Nephron progenitor cell (in vitro differentiated cells): ENCODE measurements around the gene HSH2D.

Experiments
- DNase-seq: peaks from one replicate; pipeline ENCODE4 v3.0.0; 2021
- H3K27ac Mint-ChIP-seq: 2 replicates; pipeline ENCODE4 v1.8.0; 2021; ENCODE audit warnings: mild to moderate bottlenecking, moderate library complexity, mixed read lengths
- H3K27me3 Mint-ChIP-seq: 2 replicates; pipeline ENCODE4 v1.8.0; 2021; ENCODE audit warnings: mild to moderate bottlenecking, low read depth, mixed read lengths; ENCODE audit not compliant: poor library complexity
- H3K36me3 Mint-ChIP-seq: 2 replicates; pipeline ENCODE4 v1.8.0; 2021; ENCODE audit warnings: low read depth, mixed read lengths
- H3K4me1 Mint-ChIP-seq: 2 replicates; pipeline ENCODE4 v1.8.0; 2021; ENCODE audit warnings: mixed read lengths
- H3K4me3 Mint-ChIP-seq: 2 replicates; pipeline ENCODE4 v1.8.0; 2021; ENCODE audit warnings: mild to moderate bottlenecking, moderate library complexity, mixed read lengths
- H3K9me3 Mint-ChIP-seq: 2 replicates; pipeline ENCODE4 v1.8.0; 2021; ENCODE audit warnings: mild to moderate bottlenecking, moderate library complexity, mixed read lengths
- TF ChIP-seq, protein P1 (sequence below): fragments of 200-600 bp; sonication (generic); IDR thresholded peaks from 2 replicates; pipeline ENCODE4 v1.5.0; 2021; ENCODE audit warnings: antibody characterized with exemption

HSH2D gene

DNA sequence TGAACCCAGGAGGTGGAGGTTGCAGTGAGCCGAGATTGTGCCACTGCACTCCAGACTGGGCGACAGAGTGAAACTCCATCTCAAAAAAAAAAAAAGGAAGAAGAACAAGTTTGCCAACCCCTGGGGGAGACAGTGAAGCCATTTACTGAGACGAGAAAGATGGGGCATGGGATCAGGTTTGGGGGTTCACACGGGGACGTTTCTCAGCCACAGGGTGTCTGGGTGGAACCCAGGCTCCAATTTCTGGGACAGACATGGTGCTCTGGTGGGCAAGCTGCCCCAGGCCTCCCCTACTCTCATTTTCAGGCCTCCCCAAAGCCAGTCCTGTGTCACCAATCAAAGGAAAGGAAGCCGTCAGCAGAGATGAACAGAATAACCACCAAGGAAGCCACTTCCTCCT is 13.4 kb downstream of the HSH2D start:
- Mint-ChIP-seq H3K27me3 (peaks cover 21% of the 10 kb centered on the region), H3K4me1 (no peaks in the 10 kb centered on the region), H3K9me3 (no peaks in the 10 kb centered on the region), H3K27ac (no peak overlapping the region), H3K4me3 (no peak overlapping the region), H3K36me3 (no peaks in the 10 kb centered on the region)
- no peak for DNase-seq
- TF ChIP-seq, protein P1, sequence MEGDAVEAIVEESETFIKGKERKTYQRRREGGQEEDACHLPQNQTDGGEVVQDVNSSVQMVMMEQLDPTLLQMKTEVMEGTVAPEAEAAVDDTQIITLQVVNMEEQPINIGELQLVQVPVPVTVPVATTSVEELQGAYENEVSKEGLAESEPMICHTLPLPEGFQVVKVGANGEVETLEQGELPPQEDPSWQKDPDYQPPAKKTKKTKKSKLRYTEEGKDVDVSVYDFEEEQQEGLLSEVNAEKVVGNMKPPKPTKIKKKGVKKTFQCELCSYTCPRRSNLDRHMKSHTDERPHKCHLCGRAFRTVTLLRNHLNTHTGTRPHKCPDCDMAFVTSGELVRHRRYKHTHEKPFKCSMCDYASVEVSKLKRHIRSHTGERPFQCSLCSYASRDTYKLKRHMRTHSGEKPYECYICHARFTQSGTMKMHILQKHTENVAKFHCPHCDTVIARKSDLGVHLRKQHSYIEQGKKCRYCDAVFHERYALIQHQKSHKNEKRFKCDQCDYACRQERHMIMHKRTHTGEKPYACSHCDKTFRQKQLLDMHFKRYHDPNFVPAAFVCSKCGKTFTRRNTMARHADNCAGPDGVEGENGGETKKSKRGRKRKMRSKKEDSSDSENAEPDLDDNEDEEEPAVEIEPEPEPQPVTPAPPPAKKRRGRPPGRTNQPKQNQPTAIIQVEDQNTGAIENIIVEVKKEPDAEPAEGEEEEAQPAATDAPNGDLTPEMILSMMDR: no peak

DNA sequence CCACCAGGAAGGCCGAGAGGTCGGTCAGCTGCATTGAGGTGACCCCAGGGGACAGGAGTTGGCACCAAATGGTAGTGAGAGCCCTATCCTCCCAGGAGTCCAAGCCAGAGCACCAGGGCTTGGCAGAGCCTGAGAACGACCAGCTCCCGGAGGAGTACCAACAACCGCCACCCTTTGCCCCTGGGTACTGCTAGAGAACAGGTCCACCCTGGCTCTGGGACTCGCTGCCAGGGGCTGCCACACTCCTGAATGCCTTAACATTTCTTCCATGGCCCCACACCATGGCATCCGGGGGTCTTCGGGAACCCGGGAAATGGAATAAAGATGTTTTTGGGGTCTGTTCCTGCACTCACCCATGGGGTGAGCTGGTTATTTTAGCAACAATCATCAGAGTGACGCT is 14.1 kb downstream of the HSH2D start:
- H3K27me3 Mint-ChIP-seq: peaks cover 23% of the 10 kb centered on the region
- no peaks in the 10 kb centered on the region for H3K9me3 Mint-ChIP-seq
- DNase-seq: no peak
- no peak overlapping the region for H3K27ac Mint-ChIP-seq
- H3K4me3 Mint-ChIP-seq: no peak overlapping the region
- TF ChIP-seq, protein P1: no peak
- no peaks in the 10 kb centered on the region for H3K4me1 Mint-ChIP-seq
- H3K36me3 Mint-ChIP-seq: no peaks in the 10 kb centered on the region

DNA sequence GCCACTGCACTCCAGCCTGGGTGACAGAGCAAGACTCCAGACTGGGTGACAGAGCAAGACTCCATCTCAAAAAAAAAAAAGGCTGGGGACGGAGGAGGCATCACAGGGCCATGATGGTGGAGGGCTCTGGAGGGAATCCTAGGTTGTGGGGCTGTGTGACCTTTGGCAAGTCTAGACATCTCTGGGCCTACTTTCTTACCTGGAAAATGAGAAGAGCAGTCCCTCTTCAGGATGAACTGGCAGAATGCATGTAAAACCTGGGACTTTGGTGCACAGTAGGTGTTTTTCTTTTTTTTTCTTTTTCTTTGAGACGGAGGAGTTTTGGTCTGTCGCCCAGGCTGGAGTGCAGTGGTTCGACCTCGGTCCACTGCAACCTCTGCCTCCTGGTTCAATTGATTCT is 16.2 kb downstream of the HSH2D start:
- Mint-ChIP-seq H3K27me3 (peaks cover 24% of the 10 kb centered on the region), H3K27ac (no peak overlapping the region), H3K36me3 (no peaks in the 10 kb centered on the region), H3K9me3 (no peaks in the 10 kb centered on the region), H3K4me1 (no peaks in the 10 kb centered on the region), H3K4me3 (no peak overlapping the region)
- DNase-seq: no peak
- TF ChIP-seq, protein P1: no peak

DNA sequence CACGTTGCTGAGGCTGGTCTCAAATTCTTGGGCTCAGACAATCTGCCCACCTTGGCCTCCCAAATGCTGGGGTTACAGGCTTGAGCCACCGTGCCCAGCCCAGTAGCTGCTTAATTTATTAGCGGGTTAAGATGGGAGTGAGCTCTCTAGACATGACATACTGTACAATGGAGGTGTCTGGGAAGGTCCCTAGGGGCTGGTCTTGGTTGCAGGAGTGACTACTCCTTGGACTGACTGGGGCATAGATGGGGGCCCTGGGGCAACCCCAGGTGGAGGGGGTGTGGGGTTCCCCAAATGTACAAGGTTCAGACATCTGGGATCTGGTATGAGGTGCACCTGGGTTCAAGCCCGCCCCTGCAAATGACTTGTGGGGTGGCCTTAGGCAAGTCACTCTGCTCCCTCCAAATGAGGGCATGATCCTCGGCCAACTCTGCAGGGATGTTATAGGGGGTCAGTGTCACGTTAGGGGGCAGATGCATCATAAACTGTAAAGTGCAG is 17.0 kb downstream of the HSH2D start:
- H3K27me3 Mint-ChIP-seq: peaks cover 22% of the 10 kb centered on the region
- H3K27ac Mint-ChIP-seq: no peak overlapping the region
- no peaks in the 10 kb centered on the region for H3K9me3 Mint-ChIP-seq
- TF ChIP-seq, protein P1: no peak
- H3K36me3 Mint-ChIP-seq: no peaks in the 10 kb centered on the region
- no peak for DNase-seq
- no peaks in the 10 kb centered on the region for H3K4me1 Mint-ChIP-seq
- no peak overlapping the region for H3K4me3 Mint-ChIP-seq

DNA sequence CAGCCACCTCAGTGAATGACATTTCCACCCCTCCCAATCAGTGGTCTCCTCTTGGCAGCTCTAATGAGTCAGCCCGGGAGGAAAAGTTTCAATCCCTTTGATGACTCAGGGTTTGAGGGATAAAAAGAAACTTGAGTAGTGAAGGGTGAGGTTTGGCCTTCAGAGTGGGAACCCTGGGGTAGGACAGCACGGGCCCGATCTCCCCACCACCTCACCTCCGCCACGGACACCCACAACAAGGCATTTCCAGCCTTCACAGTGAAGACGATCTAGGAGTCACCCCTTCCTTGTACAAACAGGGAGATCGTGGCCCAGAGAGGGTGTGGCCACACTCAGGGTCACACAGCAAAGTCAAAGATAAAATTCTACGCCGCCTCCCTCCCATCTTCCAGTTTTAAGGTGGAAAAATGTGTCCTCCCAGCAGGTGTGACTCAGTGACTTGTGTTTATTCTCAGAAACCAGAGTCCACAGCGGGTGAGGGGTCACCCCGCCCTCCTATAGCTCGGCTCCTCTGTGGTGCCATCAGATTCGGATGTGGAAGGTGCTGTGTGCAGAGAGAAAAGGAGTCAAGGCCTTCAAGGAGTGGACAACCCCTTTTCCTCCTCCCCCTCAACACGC is 17.6 kb downstream of the HSH2D start:
- Mint-ChIP-seq H3K4me3 (no peak overlapping the region), H3K9me3 (no peaks in the 10 kb centered on the region), H3K36me3 (no peaks in the 10 kb centered on the region), H3K27me3 (peaks cover 22% of the 10 kb centered on the region), H3K4me1 (no peaks in the 10 kb centered on the region), H3K27ac (peak overlapping the region; percentile 42)
- no peak for DNase-seq
- TF ChIP-seq, protein P1: no peak

DNA sequence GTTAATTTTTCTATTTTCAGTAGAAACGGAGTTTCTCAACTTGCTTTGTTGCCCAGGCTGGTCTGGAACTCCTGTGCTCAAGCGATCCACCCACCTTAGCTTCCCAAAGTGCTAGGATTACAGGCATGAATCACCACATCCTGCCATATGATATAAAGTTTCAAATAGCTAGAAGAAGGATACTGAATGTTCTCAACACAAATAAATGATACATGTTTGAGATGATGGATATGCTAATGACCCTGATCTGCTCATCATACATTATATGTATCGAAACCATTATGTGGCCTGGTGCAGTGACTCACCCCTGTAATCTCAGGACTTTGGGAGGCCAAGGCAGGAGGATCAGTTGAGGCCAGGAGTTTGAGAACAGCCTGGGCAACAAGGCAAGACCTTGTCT is 18.4 kb downstream of the HSH2D start:
- H3K27ac Mint-ChIP-seq: no peak overlapping the region
- H3K27me3 Mint-ChIP-seq: peaks cover 15% of the 10 kb centered on the region
- no peaks in the 10 kb centered on the region for H3K36me3 Mint-ChIP-seq
- no peak overlapping the region for H3K4me3 Mint-ChIP-seq
- TF ChIP-seq, protein P1: no peak
- DNase-seq: no peak
- H3K4me1 Mint-ChIP-seq: no peaks in the 10 kb centered on the region
- no peaks in the 10 kb centered on the region for H3K9me3 Mint-ChIP-seq
